HG03575 (cell line): Measurements from ENCODE around the gene FBXL13.
"Not testable (repeated sequence)": the region's sequence is repeated elsewhere in the genome, so short reads cannot be mapped to it uniquely, and the experiment has no call there.

ENCODE experiments used
- ATAC-seq: cut with Tn5 transposase; IDR thresholded peaks from one replicate; pipeline ENCODE4 v1.9.1; 2021; ENCODE audit not compliant: unreplicated experiment, insufficient number of reproducible peaks, low FRiP score; ENCODE audit errors: extremely low read depth

Gene FBXL13

GRCh38 chr7:102926783-102927140 lies 147.8 kb downstream of the FBXL13 start:
- ATAC-seq: no peak

- no peak for ATAC-seq
These were observed 148.4 kb downstream of the FBXL13 start for GRCh38 chr7:102925976-102926782.

GRCh38 chr7:102918845-102919244 lies 155.8 kb downstream of the FBXL13 start:
- no peak for ATAC-seq

DNA sequence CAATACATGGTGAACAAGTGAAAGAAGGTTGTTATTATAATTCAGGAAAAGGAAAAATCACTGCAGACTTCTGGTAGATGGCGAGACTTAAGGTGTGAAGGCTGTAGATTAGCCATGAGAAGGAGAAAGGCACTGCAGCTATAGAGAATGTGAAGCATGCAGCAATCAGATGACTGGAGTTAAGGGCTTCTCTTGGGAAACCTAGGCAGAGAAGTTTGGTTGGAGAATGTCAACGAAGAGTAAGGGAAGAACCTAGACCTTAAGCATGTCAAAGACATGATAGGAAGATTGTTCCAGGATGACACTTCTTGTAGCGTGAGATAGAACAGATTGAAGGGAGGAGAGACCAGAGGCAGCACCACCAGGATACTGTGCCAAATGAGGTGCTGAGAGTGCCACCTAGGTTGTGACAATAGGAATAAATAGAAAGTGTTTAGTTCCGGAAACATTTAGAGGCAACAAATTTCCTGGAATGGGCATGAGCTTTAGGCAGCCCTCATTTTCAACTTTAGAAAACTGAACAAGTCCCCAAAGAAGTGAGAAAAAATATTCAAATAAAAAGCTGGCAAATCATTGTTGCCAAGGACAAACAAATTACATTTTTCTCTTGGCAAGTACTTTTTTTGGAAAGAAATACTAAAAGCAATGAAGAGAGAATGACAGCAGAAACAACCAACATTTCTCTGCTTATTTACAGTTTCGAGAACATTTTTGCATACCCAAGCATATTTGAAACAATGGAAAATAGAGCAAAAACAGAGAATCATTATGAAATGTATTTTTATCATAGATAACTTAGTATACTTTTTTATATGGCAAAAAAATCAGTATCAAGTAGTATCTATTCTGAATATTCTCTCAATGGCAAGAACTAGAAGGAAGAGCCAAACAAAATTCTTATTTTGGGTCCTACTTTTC lies 156.9 kb downstream of the FBXL13 start:
- no peak for ATAC-seq

GRCh38 chr7:102916881-102917280 lies 157.7 kb downstream of the FBXL13 start:
- ATAC-seq: no peak

DNA sequence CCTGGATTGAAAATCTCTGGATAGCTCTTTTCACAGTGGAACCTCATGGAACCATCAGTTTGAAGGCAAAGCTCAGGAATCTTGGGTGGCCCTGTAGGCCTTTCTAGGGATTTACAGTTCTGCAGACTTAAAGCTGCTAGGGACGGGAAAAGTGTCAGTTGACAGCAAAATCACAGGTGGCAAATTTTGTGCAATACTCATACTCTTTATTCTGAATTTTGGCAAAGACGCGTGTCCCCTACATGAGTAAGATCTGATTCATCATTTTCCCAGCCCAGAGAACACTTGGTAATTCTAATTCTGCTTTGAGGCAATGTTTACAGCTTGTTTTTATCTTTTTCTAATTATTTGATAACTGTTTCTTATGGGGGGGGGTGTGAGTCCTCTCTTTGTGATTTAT lies 158.2 kb downstream of the FBXL13 start:
- no peak for ATAC-seq

DNA sequence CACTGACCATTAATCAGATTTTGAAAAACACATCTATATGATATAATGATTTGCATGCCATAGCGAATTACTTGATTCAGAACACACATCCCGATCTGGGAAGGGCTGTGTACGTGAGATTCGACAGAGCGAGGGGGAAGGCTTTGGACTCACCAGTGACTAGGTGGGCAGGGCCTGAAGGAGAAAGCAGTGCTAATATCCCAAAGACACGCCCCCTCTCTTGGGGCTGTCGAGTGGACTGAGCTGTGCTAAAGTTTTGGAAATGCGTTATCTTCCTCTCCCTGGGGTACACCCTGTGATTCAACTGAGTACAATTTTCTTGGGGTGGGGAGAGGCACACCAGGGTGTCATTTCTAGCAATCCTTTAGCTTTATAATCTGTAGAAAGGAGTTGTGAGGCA lies 160.0 kb downstream of the FBXL13 start:
- ATAC-seq: no peak

DNA sequence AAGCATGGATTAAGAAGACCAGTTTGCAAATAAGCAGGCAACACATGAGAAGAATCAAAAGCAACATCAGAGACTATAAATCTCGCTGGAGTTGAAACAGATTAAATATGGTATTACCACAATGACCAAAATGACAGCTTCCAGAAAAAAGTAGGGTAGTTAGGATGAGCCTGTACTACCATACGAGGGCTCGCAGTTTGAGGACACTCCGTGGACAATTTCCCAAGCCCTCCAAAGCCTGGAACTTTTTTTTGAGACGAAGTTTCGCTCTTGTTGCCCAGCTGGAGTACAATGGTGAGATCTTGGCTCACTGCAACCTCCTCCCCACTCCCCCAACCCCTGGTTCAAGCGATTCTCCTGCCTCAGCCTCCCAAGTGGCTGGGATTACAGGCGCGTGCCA lies 160.8 kb downstream of the FBXL13 start:
- ATAC-seq: no peak

DNA sequence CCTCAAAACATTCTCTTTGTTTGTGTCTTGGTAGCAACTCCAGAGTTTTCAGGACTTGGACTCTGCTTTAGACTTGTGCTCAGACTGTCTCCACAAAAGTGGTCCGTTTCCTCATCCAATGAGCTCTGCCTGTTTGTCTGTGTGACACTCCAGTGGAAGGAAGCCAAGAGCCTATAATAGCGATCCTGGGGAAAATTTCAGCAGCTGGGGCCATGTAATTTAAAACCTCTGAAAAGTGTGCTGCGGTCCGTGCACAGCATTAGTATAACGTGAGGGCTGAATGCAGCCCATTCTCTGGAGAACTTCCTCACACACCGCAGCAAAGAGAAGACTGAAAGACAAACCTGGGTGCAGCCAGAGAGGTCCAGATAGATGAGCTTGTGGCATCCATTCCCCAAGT lies 161.9 kb downstream of the FBXL13 start, which contains the start of gene LRRC17:
Gene LRRC17 (plus strand): TSS at position 259 of the 400 bp plus-strand sequence. CDS start 20,914 bp downstream, outside the sequence.
- no peak for ATAC-seq

- no peak for ATAC-seq
These were observed 165.9 kb downstream of the FBXL13 start for GRCh38 chr7:102908676-102909075.

DNA sequence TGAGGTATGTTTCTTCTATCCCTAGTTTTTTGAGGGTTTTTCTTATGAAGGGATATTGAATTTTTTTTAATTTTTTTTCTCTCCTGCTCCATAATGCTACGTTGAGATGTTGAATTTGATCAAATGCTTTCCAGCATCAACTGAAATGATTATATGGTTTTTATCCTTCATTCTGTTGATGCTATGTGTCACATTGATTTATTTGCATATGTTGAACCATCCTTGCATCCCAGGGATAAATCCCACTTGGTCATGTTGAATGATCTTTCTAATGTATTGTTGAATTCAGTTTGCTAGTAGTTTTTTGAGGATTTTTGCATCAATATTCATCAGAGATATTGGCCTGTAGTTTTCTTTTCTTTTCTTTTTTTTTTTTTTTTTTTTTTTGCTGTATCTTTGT lies 171.0 kb downstream of the FBXL13 start:
- ATAC-seq: not testable (repeated sequence)

DNA sequence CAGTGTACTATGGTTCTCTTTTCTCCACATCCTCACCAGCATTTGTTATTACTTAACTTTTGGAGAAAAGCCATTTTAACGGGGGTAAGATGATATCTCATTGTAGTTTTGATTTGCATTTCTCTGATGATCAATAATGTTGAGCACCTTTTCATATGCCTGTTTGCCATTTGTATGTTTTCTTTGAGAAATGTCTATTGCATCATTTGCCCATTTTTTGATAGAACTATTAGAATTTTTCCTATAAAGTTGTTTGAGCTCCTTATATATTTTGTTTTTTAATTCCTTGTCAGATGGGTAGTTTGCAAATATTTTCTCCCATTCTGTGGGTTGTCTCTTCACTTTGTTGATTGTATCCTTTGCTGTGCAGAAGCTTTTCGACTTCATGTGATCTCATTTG lies 172.5 kb downstream of the FBXL13 start:
- ATAC-seq: not testable (repeated sequence)

DNA sequence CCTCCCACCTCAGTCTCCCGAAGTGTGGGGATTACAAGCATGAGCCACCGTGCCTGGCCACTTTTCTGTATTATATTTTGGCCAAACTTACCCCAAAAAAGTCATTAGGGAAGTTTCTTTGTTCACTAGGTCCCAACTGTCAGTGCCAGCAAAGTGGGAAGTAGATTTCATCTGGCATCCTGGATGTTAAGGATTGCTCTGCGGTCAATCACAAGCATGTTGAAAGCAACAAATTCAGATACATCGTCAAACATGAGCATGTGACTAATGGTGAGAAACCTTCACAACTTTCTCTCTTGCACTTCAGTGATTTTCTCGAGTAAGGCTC lies 176.1 kb downstream of the FBXL13 start:
- no peak for ATAC-seq

GRCh38 chr7:102897856-102898531 lies 176.6 kb downstream of the FBXL13 start:
- ATAC-seq: no peak

DNA sequence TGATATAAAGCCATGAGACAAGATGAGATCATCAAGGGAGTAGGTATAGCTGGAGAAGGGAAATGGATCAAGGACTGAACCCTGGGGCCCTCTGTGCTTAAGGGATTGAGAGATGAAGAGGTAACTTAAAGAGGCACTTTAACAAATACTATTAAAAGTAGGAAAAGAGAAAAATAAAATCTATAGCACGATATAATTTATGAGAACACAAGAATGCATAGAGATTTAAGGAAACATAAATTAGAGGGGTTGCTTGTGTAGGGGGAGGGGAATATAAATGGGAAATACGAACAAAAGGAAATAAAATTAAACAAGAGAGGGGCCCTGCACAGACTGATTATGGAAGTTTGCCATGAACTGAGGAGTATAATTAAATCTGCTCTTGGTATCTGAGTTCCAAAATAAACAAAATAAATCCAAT lies 177.4 kb downstream of the FBXL13 start:
- ATAC-seq: no peak

DNA sequence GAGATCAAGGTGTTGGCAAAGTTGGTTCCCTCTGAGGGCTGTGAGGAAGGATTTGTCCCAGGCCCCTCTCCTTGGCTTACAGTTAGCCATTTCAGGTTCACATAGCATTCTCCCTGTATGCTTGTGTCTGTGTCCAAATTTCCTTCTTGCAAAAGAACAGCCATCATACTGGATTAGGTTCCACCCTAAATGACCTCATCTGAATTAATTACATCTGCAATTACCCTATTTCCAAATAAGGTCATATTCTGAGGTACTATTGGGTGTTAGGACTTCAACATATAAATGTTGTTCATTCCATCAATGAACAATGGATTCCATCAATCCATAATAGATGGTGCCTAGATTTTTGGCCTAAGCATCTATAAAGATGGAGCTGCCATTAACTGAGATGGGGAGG lies 178.0 kb downstream of the FBXL13 start:
- ATAC-seq: no peak

- ATAC-seq: no peak
These were observed 179.0 kb downstream of the FBXL13 start for GRCh38 chr7:102895602-102896001.

DNA sequence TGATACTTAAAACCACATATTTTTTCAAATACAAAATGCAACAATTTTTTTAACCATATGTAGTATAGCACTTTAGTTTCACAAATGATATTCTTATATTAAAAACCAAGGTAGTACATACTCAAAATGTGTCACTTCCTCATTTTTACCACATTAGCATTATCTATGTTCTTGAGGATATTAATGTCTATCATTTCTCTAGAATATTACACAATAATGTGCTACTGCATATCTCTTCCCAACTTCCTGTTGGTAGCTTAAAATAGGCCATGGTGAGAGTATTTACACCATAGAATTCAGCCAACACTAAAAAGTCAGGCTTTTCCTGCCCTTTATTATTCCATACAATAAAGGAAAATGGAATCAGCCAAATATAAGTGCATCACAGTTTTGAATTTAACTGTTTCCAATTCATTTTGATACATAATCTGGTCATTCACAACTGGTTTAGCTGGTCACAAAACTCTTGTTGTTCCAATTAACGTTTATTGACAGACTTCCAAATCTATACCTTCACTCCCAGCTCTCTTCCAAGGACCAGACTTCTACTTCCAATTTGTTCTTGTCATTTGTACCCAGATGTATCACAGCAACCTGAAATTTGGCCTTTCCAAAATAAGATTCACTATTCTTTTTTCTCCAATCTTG lies 181.8 kb downstream of the FBXL13 start:
- no peak for ATAC-seq

- ATAC-seq: no peak
These were observed 182.8 kb downstream of the FBXL13 start for GRCh38 chr7:102891693-102892261.
